GM21619 (cell line): ENCODE data around the gene MTRR.
A peak's percentile ranks its signal among the peaks of the same experiment; 100 is the strongest.

Source experiments
- ATAC-seq: cut with Tn5 transposase; IDR thresholded peaks from one replicate; pipeline ENCODE4 v1.9.1; 2021; ENCODE audit not compliant: unreplicated experiment

MTRR gene

GRCh38 chr5:7856855-7857254, 12.1 kb upstream of the MTRR start:
- ATAC-seq = no peak

- no peak for ATAC-seq
Measured at GRCh38 chr5:7857361-7857760, 11.6 kb upstream of the MTRR start.

- ATAC-seq = no peak
Measured at GRCh38 chr5:7857926-7858632, 10.9 kb upstream of the MTRR start.

GRCh38 chr5:7866196-7866595, 2.8 kb upstream of the MTRR start:
- ATAC-seq = no peak

GRCh38 chr5:7867260-7867659, 1.7 kb upstream of the MTRR start:
- no peak for ATAC-seq

- no peak for ATAC-seq
Measured at GRCh38 chr5:7868427-7868772, 548 bp upstream of the MTRR start.

GRCh38 chr5:7869474-7870136, 657 bp downstream of the MTRR start:
- ATAC-seq = peak; percentile 28

- ATAC-seq = no peak
Measured at GRCh38 chr5:7871653-7872052, 2.7 kb downstream of the MTRR start.

GRCh38 chr5:7872517-7873130, 3.7 kb downstream of the MTRR start:
- no peak for ATAC-seq

- ATAC-seq = no peak
Measured at GRCh38 chr5:7873216-7873615, 4.3 kb downstream of the MTRR start.

- no peak for ATAC-seq
Measured at GRCh38 chr5:7874639-7875038, 5.7 kb downstream of the MTRR start.

GRCh38 chr5:7875151-7875550, 6.2 kb downstream of the MTRR start:
- ATAC-seq = no peak

- ATAC-seq = peak; percentile 48
Measured at GRCh38 chr5:7876867-7877266, 7.9 kb downstream of the MTRR start.

GRCh38 chr5:7877851-7878250, 8.9 kb downstream of the MTRR start:
- ATAC-seq = no peak

GRCh38 chr5:7878381-7878873, 9.5 kb downstream of the MTRR start:
- ATAC-seq = peak; percentile 95

- ATAC-seq = no peak
Measured at GRCh38 chr5:7881091-7881490, 12.1 kb downstream of the MTRR start.

GRCh38 chr5:7881816-7882215, 12.9 kb downstream of the MTRR start:
- ATAC-seq = no peak

- ATAC-seq = no peak
Measured at GRCh38 chr5:7882926-7883325, 14.0 kb downstream of the MTRR start.

GRCh38 chr5:7884491-7885267, 15.7 kb downstream of the MTRR start:
- no peak for ATAC-seq

- peak; percentile 70 for ATAC-seq
Measured at GRCh38 chr5:7886849-7887475, 18.0 kb downstream of the MTRR start.

GRCh38 chr5:7888901-7889300, 20.0 kb downstream of the MTRR start:
- no peak for ATAC-seq
